ENCODE results near the gene ZFP36L1. TPM values are rescaled to one million over a fixed set of nuclear protein-coding genes. Genes with fewer than 3 reads are reported as not detected.
A peak's percentile ranks its signal among the peaks of the same experiment; 100 is the strongest.

ZFP36L1 gene
- total and polyA plus RNA-seq, 2 of the 13 experiments (the other 11 are each of a cell fraction or from before 2014, with no cell fraction given): 7.4 to 10.2 TPM

- TF ChIP-seq HIC2 (CRISPR knock-in tag; IDR thresholded peaks at IDR 0.05; ENCODE audit: low read depth): peak; percentile 81; the same call in 1 of the 2 replicates
- TF ChIP-seq ZNF737 (CRISPR knock-in tag; IDR thresholded peaks at IDR 0.05; ENCODE audit: borderline replicate concordance): no peak
- TF ChIP-seq ZNF713 (CRISPR knock-in tag; IDR thresholded peaks at IDR 0.05): no peak
- peak; percentile 85; the same call in 1 of the 2 replicates for TF ChIP-seq THAP9 (CRISPR knock-in tag; IDR thresholded peaks at IDR 0.05; ENCODE audit: borderline replicate concordance)
- TF ChIP-seq GRHL1 (CRISPR knock-in tag; conservative IDR thresholded peaks at IDR 0.05): no peak
- no peak for TF ChIP-seq MXD1 (CRISPR knock-in tag; IDR thresholded peaks at IDR 0.05)
- 0 out of 2 replicates have a peak, but pooled peaks have one; percentile 69 for TF ChIP-seq TMF1 (CRISPR knock-in tag; IDR thresholded peaks at IDR 0.05; ENCODE audit: low read depth)
- no peak for TF ChIP-seq HHEX (CRISPR knock-in tag; IDR thresholded peaks at IDR 0.05)
- TF ChIP-seq ZFP82 (CRISPR knock-in tag; IDR thresholded peaks at IDR 0.05; ENCODE audit: borderline replicate concordance): no peak
- TF ChIP-seq TFE3 (CRISPR knock-in tag; IDR thresholded peaks at IDR 0.05): peak; percentile 52; the same call in 1 of the 2 replicates
- no peak for TF ChIP-seq GPN1 (CRISPR knock-in tag; IDR thresholded peaks at IDR 0.05; ENCODE audit: borderline replicate concordance)
- 0 out of 2 replicates have a peak, but pooled peaks have one; percentile 18 for TF ChIP-seq GFI1 (CRISPR knock-in tag; IDR thresholded peaks at IDR 0.05; ENCODE audit: borderline replicate concordance)
- TF ChIP-seq NFATC3 (CRISPR knock-in tag; IDR thresholded peaks at IDR 0.05): no peak
- TF ChIP-seq TCF7 (IDR thresholded peaks at IDR 0.05; ENCODE audit: low read depth): no peak
- 0 out of 2 replicates have a peak, but pooled peaks have one; percentile 9 for TF ChIP-seq ZNF24 (IDR thresholded peaks at IDR 0.05)
- peak; percentile 85; the same call in 1 of the 2 replicates for TF ChIP-seq ZSCAN21 (CRISPR knock-in tag; IDR thresholded peaks at IDR 0.05; ENCODE audit: borderline replicate concordance)
Measured at GRCh38 chr14:68824517-68825347, 31.9 kb upstream of the ZFP36L1 start (continued).

All from HepG2 (cell line).